HFF-Myc (cell line): ENCODE results near the gene GPNMB.

Experiments
- DNase-seq: peaks from one replicate; pipeline ENCODE4 v3.0.0-alpha.2; 2011; ENCODE audit warnings: low read depth; ENCODE audit errors: extremely low read depth
- H3K4me3 ChIP-seq: replicated peaks from 2 replicates; pipeline ENCODE4 v1.5.1; 2011; ENCODE audit warnings: low read depth, mild to moderate bottlenecking, control low read depth, low read length
- TF ChIP-seq, protein P1 (sequence below): IDR thresholded peaks from 2 replicates; pipeline ENCODE4 v1.5.1; 2012; ENCODE audit warnings: mild to moderate bottlenecking, low read depth, low read length, control low read depth; ENCODE audit errors: missing control alignments

GPNMB gene

DNA sequence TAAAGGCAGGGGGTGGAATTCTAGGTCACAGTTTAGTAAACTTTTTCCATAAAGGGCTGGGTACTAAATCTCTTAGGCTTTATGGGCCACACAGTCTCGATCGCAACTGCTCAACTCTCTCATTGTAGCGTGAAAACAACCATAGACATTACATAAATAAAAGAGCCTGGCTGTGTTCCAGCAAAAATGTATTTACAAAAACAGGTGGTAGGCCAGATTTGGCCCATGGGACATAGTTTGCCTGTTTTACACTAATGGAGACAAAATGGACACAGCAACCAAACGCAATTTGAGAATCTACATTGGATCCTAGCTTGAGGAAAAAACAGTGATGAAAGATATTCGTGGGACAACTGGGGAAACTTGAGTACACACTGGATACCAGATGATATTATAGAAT, 29.3 kb downstream of the GPNMB start:
- TF ChIP-seq, protein P1, sequence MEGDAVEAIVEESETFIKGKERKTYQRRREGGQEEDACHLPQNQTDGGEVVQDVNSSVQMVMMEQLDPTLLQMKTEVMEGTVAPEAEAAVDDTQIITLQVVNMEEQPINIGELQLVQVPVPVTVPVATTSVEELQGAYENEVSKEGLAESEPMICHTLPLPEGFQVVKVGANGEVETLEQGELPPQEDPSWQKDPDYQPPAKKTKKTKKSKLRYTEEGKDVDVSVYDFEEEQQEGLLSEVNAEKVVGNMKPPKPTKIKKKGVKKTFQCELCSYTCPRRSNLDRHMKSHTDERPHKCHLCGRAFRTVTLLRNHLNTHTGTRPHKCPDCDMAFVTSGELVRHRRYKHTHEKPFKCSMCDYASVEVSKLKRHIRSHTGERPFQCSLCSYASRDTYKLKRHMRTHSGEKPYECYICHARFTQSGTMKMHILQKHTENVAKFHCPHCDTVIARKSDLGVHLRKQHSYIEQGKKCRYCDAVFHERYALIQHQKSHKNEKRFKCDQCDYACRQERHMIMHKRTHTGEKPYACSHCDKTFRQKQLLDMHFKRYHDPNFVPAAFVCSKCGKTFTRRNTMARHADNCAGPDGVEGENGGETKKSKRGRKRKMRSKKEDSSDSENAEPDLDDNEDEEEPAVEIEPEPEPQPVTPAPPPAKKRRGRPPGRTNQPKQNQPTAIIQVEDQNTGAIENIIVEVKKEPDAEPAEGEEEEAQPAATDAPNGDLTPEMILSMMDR, result no peak
- no peak for DNase-seq
- H3K4me3 ChIP-seq, result no peak overlapping the region

GRCh38 chr7:23276376-23276775, 29.8 kb downstream of the GPNMB start:
- DNase-seq, result no peak

GRCh38 chr7:23276947-23277346, 30.4 kb downstream of the GPNMB start:
- TF ChIP-seq, protein P1, result no peak
- H3K4me3 ChIP-seq, result no peak overlapping the region
- DNase-seq, result no peak

More at GRCh38 chr7:23276376-23276775, 29.8 kb downstream of the GPNMB start:
- TF ChIP-seq, protein P1, result peak; percentile 24
- H3K4me3 ChIP-seq, result no peak overlapping the region

DNA sequence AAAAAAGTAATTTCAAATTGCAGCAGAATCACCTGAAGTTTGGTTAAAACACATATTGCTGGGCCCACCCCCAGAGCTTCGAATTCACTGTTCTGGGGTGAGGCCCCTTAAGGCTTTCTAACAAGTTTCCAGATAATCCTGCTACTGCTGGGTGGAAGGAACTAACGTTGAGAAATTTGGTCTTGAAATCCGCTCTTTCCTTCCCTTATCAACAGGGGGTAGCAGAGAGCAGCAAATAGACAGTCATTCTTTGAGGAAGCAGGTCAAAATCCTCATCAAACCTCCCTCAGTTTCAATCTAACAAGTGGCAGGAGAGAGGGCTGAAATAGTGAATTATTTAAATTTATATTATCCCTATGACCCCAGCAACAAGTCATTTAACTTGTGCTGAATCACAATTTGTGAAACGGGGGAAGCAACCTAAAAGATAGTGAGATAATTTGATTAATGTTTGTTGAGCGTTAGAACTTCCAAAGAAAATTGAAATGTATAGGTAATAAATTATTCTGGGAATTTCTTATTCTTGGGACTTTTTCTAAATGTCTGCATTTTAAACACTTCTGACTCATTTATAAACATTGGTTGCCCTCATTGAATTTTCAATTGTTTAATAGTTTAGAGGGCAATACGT, 30.9 kb downstream of the GPNMB start:
- TF ChIP-seq, protein P1, result peak; percentile 88
- peak; percentile 50 for DNase-seq
- no peak overlapping the region for H3K4me3 ChIP-seq

- no peak overlapping the region for H3K4me3 ChIP-seq
- DNase-seq, result no peak
- TF ChIP-seq, protein P1, result no peak
Measured at GRCh38 chr7:23279819-23280525, 33.4 kb downstream of the GPNMB start.

GRCh38 chr7:23283086-23283485, 36.5 kb downstream of the GPNMB start:
- TF ChIP-seq, protein P1, result no peak
- DNase-seq, result no peak
- H3K4me3 ChIP-seq, result no peak overlapping the region
